HG02973 (cell line): Measurements from ENCODE around the gene CRLF2.
"Not testable (repeated sequence)": the region's sequence is repeated elsewhere in the genome, so short reads cannot be mapped to it uniquely, and the experiment has no call there.

Experiments
- ATAC-seq: cut with Tn5 transposase; IDR thresholded peaks from one replicate; pipeline ENCODE4 v1.9.1; 2021; ENCODE audit warnings: moderate library complexity; ENCODE audit not compliant: unreplicated experiment

The CRLF2 gene

DNA sequence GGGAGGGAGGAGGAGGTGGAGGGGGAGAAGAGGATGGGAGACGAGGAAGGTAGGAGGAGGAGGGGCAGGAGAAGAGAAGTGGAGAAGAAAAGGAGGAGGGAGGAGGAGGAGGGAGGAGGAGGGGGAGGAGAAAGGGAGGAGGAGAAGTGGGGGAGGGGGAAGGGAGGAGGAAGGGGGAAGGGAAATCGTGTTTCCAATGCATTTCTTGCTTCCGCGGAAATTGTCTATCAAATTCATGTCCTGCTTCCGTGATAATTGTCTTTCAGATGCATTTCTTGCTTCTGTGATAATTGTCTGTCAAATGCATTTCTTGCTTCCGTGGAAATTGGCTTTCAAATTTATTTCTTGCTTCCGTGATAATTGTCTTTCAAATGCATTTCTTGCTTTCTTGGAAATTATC lies 43.3 kb downstream of the CRLF2 start:
- ATAC-seq = no peak

DNA sequence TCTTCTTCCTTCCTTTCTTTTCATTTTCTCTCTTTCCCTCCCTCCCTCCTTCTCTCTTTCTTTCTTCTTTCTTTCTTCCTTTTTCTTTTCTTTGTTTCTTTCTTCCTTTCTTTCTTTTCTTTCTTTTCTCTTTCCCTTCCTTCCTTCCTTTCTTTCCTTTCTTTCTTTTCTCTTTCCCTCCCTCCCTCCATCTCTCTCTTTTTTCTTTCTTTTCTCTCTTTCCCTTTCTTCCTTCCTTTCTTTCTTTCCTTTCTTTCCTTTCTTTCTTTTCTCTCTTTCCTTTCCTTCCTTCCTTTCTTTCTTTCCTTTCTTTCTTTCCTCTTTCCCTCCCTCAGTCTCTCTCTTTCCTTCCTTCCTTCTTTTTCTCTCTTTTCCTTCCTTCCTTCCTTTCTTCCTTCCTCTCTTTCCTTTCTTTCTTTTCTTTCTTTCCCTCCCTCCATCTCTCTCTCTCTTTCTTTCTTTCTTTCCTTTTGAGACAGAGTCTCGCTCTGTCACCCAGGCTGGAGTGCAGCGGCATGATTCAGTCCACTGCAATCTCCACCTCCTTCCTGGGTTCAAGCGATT lies 44.4 kb downstream of the CRLF2 start:
- ATAC-seq = no peak

DNA sequence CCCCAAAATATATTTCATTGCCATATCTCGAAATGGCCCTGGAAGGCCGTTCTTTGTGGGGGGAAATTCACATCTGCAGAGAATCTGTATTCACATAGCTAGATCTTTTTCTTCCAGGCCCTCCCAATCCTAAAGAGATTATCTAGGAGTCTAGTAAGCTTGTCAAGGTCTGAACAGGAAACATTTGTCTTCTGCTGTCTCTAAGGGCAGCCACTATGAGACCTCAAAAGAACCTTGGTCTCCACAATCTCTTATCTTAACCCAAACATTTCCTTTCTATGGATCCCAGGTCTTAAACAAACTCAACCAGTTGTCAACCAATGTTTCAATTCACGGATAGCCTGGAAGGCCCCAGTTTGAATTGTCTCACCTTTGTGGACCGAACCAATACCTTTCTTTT lies 45.0 kb downstream of the CRLF2 start:
- ATAC-seq = no peak

DNA sequence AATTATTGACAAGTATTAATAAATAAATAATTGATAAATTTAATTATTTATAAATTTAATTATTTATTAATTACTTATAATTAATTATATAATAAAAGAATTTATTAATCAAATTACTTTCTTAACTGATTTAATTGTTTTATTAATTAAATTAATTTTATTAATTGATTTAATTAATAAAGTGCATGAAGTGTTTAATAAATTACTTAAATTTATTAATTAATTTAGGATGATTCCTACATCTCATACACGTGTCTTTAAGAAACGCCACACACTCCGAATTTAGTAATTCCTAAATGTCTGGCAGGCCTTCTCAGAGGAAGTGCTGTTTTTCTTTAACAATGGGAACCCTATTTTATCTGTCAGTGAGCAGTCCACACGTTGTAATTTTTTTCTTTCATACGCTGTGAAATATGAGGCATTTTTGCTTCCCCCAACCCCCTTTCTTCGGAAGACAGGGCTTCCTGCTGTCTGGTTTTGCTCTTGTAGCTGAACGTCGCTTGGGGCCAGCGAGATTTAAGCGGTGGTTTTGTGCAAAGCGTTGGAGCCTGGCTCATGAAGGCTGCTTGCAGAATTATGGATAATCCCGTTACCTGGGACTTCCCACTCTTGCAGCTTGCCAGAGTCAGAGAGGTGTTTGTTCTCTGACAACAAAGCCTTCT lies 46.8 kb downstream of the CRLF2 start:
- no peak for ATAC-seq

DNA sequence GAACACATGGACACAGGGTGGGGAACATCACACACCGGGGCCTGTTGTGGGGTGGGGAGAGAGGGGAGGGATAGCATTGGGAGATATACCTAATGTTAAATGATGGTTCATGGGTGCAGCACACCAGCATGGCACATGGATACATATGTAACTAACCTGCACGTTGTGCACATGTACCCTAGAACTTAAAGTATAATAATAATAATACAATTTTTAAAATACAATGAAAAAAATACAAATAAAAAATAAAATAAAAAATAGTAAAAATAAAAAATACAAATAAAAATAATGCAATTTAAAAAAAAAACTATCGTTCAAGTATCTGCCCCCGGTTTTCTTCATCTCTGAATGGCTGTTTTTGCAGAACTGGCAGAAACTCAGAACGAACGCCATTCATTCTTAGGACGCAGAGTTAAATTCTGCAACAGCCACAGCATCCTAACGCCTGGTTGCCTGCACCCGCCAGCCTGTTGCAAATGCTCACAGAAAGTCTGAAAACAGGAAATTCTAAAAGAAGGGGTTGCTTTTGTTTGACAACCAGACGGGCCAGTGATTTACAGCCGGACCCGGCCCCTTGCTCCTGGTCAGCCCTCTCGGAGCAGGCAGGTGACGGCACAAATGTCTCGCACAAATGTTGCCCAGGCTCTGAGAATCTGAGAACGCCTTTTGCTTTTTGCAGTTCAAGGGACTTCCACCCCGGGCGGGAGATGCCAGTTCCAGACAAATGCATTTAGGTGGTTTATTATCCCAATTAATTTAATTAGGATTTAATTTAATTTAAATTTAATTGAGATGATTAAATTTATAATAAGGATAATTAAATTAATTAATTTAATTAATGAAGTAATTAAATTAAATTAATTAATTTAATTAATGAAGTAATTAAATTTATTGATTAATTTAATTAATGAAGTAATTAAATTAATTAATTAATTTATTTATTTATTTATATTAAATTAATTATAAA lies 47.8 kb downstream of the CRLF2 start:
- no peak for ATAC-seq

DNA sequence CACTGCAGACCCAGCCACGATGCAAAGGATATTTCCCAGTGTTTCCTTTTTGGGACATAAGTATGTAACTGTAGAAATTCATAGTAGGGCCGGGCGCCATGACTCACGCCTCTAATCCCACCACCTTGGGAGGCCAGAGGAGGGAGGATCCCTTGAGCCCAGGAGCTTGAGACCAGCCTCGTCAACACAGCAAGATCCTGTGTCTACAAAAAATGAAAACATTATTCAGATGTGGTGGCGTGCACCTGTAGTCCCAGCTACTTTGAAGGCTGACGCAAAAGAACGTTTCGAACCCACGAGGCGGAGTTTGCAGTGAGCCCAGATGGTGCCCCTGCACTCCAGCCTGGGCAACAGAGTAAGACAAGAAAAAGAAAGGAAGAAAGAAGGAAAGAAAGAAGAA lies 49.2 kb downstream of the CRLF2 start:
- ATAC-seq = no peak

DNA sequence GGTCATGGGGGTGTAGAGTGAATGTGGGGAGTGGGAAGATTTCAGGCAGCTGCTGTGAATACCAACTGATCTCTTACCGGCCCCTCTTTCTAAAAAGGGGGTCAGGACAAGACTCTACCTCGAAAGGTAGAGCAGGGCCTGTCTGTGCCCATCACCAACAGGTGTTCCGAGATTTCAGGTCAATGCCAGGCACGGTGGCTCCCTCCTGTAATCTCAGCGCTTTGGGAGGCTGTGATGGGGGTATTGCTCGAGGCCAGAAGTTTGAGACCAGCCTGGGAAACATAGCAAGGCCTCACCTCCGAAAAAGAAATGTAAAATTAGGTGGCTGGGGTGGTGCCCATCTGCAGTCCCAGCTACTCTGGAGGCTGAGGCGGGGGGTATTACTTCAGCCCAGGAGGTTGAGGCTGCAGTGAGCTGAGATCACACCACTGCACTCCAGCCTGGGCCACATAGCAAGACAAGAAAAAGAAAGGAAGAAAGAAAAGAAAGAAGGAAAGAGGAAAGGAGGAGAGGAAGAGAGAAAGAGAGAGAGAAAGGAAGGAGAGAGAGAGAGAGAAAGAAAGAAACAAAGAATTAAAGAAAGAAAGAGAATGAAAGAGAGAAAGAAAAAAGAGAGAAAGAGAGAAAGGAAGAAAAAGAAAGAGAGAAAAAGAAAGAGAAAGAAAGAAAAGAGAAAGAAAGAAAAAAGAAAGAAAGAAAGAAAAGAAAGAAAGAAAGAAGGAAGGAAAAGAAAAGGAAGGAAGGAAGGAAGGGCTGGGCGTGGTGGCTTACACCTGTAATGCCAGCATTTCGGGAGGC lies 50.1 kb downstream of the CRLF2 start:
- ATAC-seq = no peak

DNA sequence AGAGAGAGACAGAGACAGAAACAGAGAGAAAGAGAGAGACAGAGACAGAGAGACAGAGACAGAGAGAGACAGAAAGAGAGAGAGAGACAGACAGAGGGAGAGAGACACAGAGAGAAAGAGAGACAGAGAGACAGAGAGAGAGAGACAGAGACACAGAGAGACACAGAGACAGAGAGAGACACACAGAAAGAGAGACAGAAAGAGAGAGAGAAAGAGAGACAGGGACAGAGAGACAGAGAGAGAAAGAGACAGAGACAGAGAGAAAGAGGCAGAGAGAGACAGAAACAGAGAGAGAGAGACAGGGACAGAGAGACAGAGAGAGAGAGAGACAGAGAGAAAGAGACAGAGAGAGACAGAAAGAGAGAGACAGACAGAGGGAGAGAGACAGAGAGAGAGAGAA lies 52.9 kb downstream of the CRLF2 start:
- no peak for ATAC-seq

DNA sequence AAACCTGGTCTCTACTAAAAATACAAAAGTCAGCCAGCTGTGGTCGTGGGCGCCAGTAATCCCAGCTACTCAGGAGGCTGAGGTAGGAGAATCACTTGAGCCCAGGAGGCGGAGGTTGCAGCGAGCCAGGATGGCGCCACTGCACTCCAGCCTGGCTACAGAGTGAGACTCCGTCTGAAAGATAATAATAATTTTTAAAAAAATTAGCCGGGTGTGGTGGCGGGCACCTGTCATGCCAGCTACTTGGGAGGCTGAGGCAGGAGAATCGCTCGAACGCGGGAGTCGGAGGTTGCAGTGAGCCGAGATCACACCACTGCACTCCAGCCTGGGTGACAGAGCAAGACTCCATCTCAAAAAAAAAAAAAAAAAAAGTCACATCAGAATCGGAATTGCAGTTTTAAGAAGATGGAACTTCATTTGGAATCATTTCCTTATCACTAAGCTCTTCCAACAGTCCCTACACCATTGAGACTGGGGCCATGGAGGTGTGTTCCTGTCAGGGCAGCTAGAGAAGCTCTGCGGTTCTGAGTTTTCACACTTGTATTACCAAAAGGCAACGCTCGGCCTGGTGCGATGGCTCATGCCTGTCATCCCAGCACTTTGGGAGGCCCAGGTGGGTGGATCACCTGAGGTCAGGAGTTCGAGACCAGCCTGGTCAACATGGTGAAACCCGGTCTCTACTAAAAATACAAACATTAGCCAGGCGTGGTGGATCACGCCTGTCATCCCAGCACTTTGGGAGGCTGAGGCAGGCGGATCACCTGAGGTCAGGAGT lies 55.6 kb downstream of the CRLF2 start:
- not testable (repeated sequence) for ATAC-seq

DNA sequence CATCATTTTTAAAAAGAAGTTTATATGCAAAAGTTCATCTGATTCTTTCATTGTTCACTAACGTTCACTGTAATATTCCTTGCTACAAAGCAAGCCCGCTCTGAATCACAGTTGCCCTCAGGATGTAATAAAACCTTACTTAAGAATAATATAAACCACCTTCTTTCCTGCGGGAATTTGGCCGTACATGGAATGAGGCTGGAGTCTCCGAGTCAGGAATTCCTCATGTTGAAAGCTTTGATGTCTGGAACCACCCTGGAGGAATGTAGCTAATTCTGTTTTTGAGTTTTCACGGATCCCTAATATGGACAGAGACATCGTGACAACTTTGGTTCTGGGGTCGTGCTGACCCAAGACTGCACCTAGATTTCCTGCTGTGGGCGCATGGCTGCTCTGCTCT lies 58.5 kb downstream of the CRLF2 start:
- ATAC-seq = no peak

DNA sequence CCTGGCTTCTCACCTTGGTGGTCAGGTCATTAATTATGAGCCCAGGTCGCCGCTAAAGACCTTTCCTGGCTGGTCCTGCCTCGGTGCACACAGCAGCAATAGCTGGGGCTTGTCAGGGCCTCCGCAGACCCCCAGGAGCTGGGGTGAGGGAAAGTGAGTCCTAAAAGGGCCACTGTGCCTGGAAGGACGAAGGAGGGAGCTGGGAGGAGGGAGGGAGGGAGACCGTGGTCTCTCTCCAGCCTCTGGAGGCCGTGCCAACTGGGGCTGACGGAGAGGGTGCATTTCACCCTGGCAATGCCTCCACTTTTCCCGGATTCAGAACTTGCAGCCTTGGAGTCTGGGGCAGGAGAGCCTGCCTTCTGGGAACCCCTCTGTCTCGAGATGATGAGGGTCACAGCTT lies 60.4 kb downstream of the CRLF2 start:
- ATAC-seq = no peak

DNA sequence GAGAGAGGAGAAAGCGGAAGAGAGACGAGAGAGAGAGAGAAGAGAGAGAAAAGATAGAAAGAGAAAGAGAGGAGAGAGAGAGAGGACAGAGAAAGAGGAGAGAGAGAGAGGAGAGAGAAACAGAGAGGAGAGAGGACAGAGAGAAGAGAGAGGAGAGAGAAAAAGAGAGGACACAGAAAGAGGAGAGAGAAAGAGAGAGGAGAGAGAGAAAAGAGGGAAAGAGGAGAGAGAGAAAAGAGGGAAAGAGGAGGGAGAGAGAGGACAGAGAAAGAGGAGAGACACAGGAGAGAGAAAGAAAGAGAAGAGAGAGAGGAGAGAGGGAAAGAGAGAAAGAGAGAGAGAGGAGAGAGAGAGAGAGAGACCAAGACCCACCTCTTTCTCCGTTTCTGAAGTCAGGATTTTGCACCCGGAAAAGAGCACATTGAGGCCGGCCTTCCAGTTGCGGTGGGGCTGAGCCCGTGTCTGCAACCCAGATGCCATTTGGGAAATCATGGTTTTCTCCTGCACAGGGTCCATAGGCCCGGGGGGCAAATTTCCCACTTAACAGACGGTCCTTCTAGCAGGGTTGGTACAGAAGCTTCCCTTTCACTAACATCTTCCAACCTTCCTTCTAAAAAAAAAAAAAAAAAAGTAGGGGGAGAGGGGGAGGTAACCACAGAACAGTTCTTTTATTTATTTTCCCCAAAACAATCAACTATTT lies 60.9 kb downstream of the CRLF2 start:
- ATAC-seq = no peak

DNA sequence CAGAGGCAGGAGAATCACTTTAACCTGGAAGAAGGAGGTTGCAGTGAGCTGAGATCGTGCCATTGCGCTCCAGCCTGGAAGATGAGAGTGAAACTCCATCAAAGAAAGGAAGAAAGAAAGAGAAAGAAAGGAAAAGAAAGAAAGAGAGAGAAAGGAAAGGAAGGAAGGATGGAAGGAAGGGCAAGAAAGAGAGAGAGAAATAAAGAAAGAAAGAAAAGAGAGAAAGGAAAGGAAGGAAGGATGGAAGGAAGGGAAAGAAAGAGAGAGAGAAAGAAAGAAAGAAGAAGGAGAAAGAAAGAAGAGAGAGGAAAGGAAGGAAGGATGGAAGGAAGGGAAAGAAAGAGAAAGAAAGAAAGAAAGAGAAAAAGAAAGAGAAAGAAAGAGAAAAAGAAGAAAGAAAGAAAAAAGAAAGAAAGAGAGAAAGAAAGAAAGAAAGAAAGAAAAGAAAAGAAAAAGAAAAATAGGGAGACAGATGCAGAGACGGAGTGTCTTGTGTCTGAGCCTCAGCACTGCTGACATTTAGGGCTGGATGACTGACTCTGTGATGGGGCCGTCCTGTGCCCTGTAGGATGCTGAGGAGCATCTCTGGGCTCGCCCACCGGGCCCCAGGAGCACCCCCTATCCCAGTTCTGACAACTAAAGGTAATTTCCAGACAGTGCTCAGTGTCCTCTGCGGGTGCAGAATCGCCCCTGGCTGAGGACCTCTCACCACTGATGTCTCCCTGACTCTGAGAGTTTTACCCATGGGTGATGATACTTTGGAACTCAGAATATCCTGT lies 61.7 kb downstream of the CRLF2 start:
- ATAC-seq = no peak

DNA sequence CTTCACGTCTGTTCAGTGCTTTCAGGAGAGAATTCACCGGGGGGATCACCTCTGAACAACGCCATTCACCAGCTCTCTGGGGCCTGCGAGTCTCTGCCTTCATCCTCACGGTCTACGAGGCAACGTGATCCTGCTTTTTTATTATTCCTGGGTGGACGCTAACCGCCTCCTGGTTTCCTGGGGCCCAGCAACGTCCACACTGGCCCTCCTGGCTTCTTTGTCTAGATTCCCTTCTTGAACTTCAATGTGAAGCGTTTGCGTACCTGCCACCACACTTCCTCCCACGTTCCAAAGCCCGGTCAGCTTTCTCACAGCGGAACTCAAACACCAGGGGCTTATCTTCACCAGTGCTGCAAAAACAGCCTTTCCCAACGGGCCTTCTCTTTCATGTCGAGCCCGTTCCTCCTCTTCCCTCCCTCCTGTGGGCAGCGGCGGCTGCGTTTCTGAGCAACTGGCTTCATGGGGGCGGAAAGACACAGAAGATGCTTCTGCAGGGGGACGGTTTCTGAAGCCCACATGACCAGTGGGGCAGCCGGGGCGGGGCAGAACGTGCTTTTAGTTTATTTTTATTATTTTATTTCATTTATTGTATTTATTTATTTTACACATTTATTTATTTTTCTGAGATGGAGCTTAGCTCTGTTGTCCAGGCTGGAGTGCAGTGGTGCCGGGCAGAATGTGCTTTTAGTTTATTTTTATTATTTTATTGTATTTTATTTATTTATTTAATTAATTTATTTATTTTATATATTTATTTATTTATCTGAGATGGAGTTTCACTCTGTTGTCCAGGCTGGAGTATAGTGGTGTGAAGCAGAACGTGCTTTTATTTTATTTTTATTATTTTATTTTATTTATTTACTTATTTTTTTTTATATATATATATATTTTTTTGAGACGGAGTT lies 64.6 kb downstream of the CRLF2 start:
- ATAC-seq = no peak

DNA sequence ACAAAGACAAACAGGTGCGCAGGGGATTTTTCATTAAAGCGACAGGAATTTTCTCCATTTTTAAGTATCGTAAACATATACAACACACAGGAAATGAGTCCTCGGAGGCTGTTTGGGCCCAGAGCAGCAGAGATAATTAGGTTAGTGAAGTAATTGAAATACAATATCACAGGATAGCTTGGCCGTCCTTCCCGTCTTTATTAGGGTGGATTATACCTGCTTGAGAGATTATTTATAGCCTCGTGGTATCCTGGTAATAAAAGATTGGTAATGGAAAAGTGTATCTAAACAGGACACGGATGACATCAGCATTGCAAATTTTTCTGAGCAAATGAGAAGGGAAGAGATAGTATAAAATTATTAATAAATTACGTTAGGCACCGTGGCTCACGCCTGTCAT lies 68.2 kb downstream of the CRLF2 start:
- ATAC-seq = no peak
